KG1 (cell line): ENCODE data around the gene MAP2.

Source experiments
- DNase-seq: peaks from one replicate; lab custom pipeline; 2025; lab: John Stamatoyannopoulos, UW

MAP2 gene

GRCh38 chr2:209423562-209424198 is at the start of gene MAP2:
Gene MAP2 (plus strand): TSS chr2:209424047. CDS start chr2:209653171, 229,124 bp downstream.
- peak; percentile 37 for DNase-seq

GRCh38 chr2:209376686-209377085 is 47.2 kb upstream of the MAP2 start:
- no peak for DNase-seq

GRCh38 chr2:209380293-209380692 is 43.6 kb upstream of the MAP2 start:
- peak; percentile 7 for DNase-seq

- no peak for DNase-seq
Measured at GRCh38 chr2:209381091-209381490, 42.8 kb upstream of the MAP2 start.

- no peak for DNase-seq
Measured at GRCh38 chr2:209382775-209383174, 41.1 kb upstream of the MAP2 start.

GRCh38 chr2:209383212-209383611 is 40.6 kb upstream of the MAP2 start:
- DNase-seq: no peak

GRCh38 chr2:209387389-209387788 is 36.5 kb upstream of the MAP2 start:
- DNase-seq: no peak

GRCh38 chr2:209388446-209389037 is 35.3 kb upstream of the MAP2 start:
- DNase-seq: no peak

- DNase-seq: no peak
Measured at GRCh38 chr2:209389171-209389618, 34.7 kb upstream of the MAP2 start.

GRCh38 chr2:209390839-209391238 is 33.0 kb upstream of the MAP2 start:
- DNase-seq: no peak

GRCh38 chr2:209391776-209392401 is 32.0 kb upstream of the MAP2 start:
- DNase-seq: no peak

- no peak for DNase-seq
Measured at GRCh38 chr2:209395229-209395628, 28.6 kb upstream of the MAP2 start.

- DNase-seq: no peak
Measured at GRCh38 chr2:209395652-209396051, 28.2 kb upstream of the MAP2 start.

- no peak for DNase-seq
Measured at GRCh38 chr2:209398463-209398862, 25.4 kb upstream of the MAP2 start.

GRCh38 chr2:209401788-209402187 is 22.1 kb upstream of the MAP2 start:
- DNase-seq: no peak

GRCh38 chr2:209411296-209411695 is 12.6 kb upstream of the MAP2 start:
- DNase-seq: no peak

- no peak for DNase-seq
Measured at GRCh38 chr2:209411718-209412117, 12.1 kb upstream of the MAP2 start.

GRCh38 chr2:209413311-209414014 is 10.4 kb upstream of the MAP2 start:
- DNase-seq: no peak

- no peak for DNase-seq
Measured at GRCh38 chr2:209416913-209417312, 6.9 kb upstream of the MAP2 start.

- no peak for DNase-seq
Measured at GRCh38 chr2:209422191-209422754, 1.6 kb upstream of the MAP2 start.

GRCh38 chr2:209424199-209424701 is 403 bp downstream of the MAP2 start:
- DNase-seq: no peak

- no peak for DNase-seq
Measured at GRCh38 chr2:209424781-209425470, 1.1 kb downstream of the MAP2 start.
